ENCODE results near the gene CHD9. TPM values are rescaled to one million over a fixed set of nuclear protein-coding genes. Genes with fewer than 3 reads are reported as not detected.

Gene CHD9
- total RNA-seq, 1 experiment from 2014 or later: 18.9 TPM

- Histone ChIP-seq H3K79me2 (ENCODE audit: insufficient read depth, low read length) (peaks cover 94% of the 10 kb centered on the region), H3K27ac (ENCODE audit: low read depth, low read length) (no peak overlapping the region), H3K9me3 (ENCODE audit: control insufficient read depth in 1 of 2, insufficient read depth in 1 of 2, low read depth in 1 of 2, low read length in 2 of 2) (no peaks in the 10 kb centered on the region), H3K4me3 (replicated peaks in 1 of 2; ENCODE audit: low read depth in 1 of 2, low read length in 2 of 2) (no peak overlapping the region), H4K20me1 (ENCODE audit: insufficient read depth) (no peaks in the 10 kb centered on the region), H2AFZ (ENCODE audit: low read depth, low read length, poor library complexity, severe bottlenecking) (no peak overlapping the region), H3K4me1 (ENCODE audit: control insufficient read depth in 1 of 2, insufficient read depth in 2 of 2, low read length in 2 of 2) (peaks cover 38 to 48% of the 10 kb centered on the region in 2 experiments), H3K27me3 (ENCODE audit: insufficient read depth, low read length) (no peaks in the 10 kb centered on the region), H3K9me2 (ENCODE audit: insufficient read depth) (no peaks in the 10 kb centered on the region), H3K9ac (ENCODE audit: low read length) (no peak overlapping the region), H3K36me3 (ENCODE audit: control insufficient read depth in 1 of 2, insufficient read depth in 2 of 2, low read length in 2 of 2) (peaks cover 0 to 4% of the 10 kb centered on the region in 2 experiments; a peak in 1 of 4 replicates), H3K4me2 (ENCODE audit: low read length) (no peak overlapping the region)
- intact Hi-C loops (cut with micrococcal nuclease): no loop called here
- ATAC-seq (no peak), DNase-seq (ENCODE audit: low read depth, low spot score) (no peak)
- TF ChIP-seq REST (IDR thresholded peaks at IDR 0.05; ENCODE audit: low read depth) (no peak), SRF (IDR thresholded peaks at IDR 0.05; ENCODE audit: low read depth) (no peak), ZFX (IDR thresholded peaks at IDR 0.05) (no peak), EGR1 (IDR thresholded peaks at IDR 0.05; ENCODE audit: low read depth) (no peak), JUND (IDR thresholded peaks at IDR 0.05) (no peak), ZBTB33 (IDR thresholded peaks at IDR 0.05; ENCODE audit: extremely low read depth, insufficient replicate concordance, low read length) (no peak), MAX (IDR thresholded peaks at IDR 0.05) (no peak), ATF3 (IDR thresholded peaks at IDR 0.05) (no peak), CEBPB (IDR thresholded peaks at IDR 0.05; ENCODE audit: low read depth) (no peak), EZH2 (IDR thresholded peaks at IDR 0.05) (no peak), SP1 (IDR thresholded peaks at IDR 0.05; ENCODE audit: low read depth) (no peak), POLR2AphosphoS5 (IDR thresholded peaks at IDR 0.05; ENCODE audit: low read depth, low read length) (no peak), SIN3A (IDR thresholded peaks at IDR 0.05; ENCODE audit: low read depth) (no peak), RAD21 (IDR thresholded peaks at IDR 0.05; ENCODE audit: low read depth) (no peak), TCF7L2 (IDR thresholded peaks at IDR 0.05; ENCODE audit: borderline replicate concordance, extremely low read depth, insufficient read depth, insufficient read length) (no peak)
- ChIA-PET POLR2A (no interaction called here), CTCF (no interaction called here), RAD21 (ENCODE audit: low non-redundant PET in 1 of 2, low total read pairs in 2 of 2, uncharacterized antibody in 2 of 2, unreplicated experiment in 2 of 2) (no interaction called here)
- BruUV-seq (replicated peaks): no TSS peak
Observed at GRCh38 chr16:53097190-53097589, 42.4 kb downstream of the CHD9 start.

Data from HCT116 (cell line).